Heart left ventricle (tissue), 16 donors: ENCODE measurements around the gene LHFPL2. TPM values are rescaled to one million over a fixed set of nuclear protein-coding genes. Genes with fewer than 3 reads are reported as not detected.

Experiments
- ATAC-seq, 4 donors: fragments of 200-7000 bp; cut with Tn5 transposase; one replicate each; pipeline ENCODE4 v1.9.1; 2020 to 2022; ENCODE audit warnings: moderate library complexity in 4 of 4, mild to moderate bottlenecking in 3 of 4, moderate number of reproducible peaks in 1 of 4
- DNase-seq, 5 donors: peaks; one replicate each; pipeline ENCODE4 v3.0.0-alpha.2; 2020
- H3K27ac ChIP-seq, 12 donors: fragments of 200-600 bp; sonication (generic) in 4 of 12; one replicate each; pipeline versions ENCODE4 v1.5.0 to v1.8.0; 2016 to 2022; ENCODE audit warnings: mild to moderate bottlenecking in 2 of 12
- H3K27me3 ChIP-seq, 9 donors: fragments of 200-600 bp; sonication (generic) in 2 of 9; one replicate each; pipeline versions ENCODE4 v1.5.1 to v1.8.0; 2016 to 2022; ENCODE audit warnings: mild to moderate bottlenecking in 3 of 9
- H3K36me3 ChIP-seq, 9 donors: fragments of 200-600 bp; sonication (generic) in 2 of 9; one replicate each; pipeline versions ENCODE4 v1.5.0 to v1.8.0; 2018 to 2022; ENCODE audit warnings: mild to moderate bottlenecking in 2 of 9
- H3K4me1 ChIP-seq, 12 donors: fragments of 200-600 bp; sonication (generic) in 4 of 12; one replicate each; pipeline versions ENCODE4 v1.5.0 to v1.8.0; 2016 to 2022; ENCODE audit warnings: mild to moderate bottlenecking in 3 of 12
- H3K4me3 ChIP-seq, 12 donors: fragments of 200-600 bp; sonication (generic) in 4 of 12; one replicate each; pipeline versions ENCODE4 v1.5.0 to v1.8.0; 2017 to 2022; ENCODE audit warnings: mild to moderate bottlenecking in 9 of 12, moderate library complexity in 4 of 12
- H3K9me3 ChIP-seq, 12 donors: fragments of 200-600 bp; sonication (generic) in 4 of 12; one replicate each; pipeline versions ENCODE4 v1.5.0 to v1.8.0; 2016 to 2022; ENCODE audit warnings: mild to moderate bottlenecking in 1 of 12
- CTCF ChIP-seq, 12 donors: fragments of 200-600 bp; sonication (generic) in 4 of 12; IDR thresholded peaks; one replicate each; pipeline versions ENCODE4 v1.5.0 to v1.8.0; 2018 to 2022; ENCODE audit warnings: antibody characterized with exemption in 12 of 12, mild to moderate bottlenecking in 5 of 12
- POLR2A ChIP-seq, 2 donors: fragments of 450-650 bp; IDR thresholded peaks; one replicate each; pipeline ENCODE4 v1.6.1; 2017; ENCODE audit warnings: antibody characterized with exemption in 2 of 2, mild to moderate bottlenecking in 2 of 2, moderate library complexity in 2 of 2
- WGBS, 4 donors: extraction: QIAGEN DNeasy Blood & Tissue Kit in 2 of 4; methylation state at CpG; one replicate each; pipeline versions ENCODE4 v1.1.5 to v1.1.7; 2013 to 2018; 5-methylcytosine and 5-hydroxymethylcytosine counted together
- intact Hi-C, 10 donors: fragments of 100-400 bp; cut with DNase I; formaldehyde crosslinking; loops; one replicate each; pipeline versions ENCODE4 v1.11.1 to v1.14.2; 2022
- polyA plus RNA-seq, 2 donors: library from polyadenylated mRNA; stranded (reverse); fragments of 200-250 nt; gene quantifications; one replicate each; pipeline ENCODE4 v1.2.3, GENCODE V29; 2013
- total RNA-seq, 9 donors: library from RNA; depleted of rRNA in 2 of 9; stranded (reverse); fragments of >200 nt in 2 of 9; fragmentation: NEBNext Ultra II Directional in 3 of 9; extraction: Animal tissue kit (Norgen Biotek cat#: 25700) in 3 of 9; gene quantifications; one replicate each; pipeline versions ENCODE4 v1.1.0 to v1.2.4, GENCODE V29; 2016 to 2023
- donor health status: ischemic (EF 13 %, LVEDD 7.1; RV severe dilation, severe dysfunction).
- donor health status: healthy with polysubstance abuse.
- donor health status: DM: no; HTN: yes; CAD: no.
- donor health status: DM: no; HTN: no; CAD: no.
- donor health status: ischemic (EF 25% LVEDD 6.9; RV normal size, moderate dysfunction).
- donor health status: ischemic (EF 25% LVEDD 5.7; RV mildly dilated, moderate dysfunction).
- donor health status: healthy.
- donor health status: DM: yes; HTN: yes; CAD: no.
- donor health status: ischemic (EF 35%, LVEDD 5.7; RV mildly dilated, moderate dysfunction).
- donor health status: nonischemic (EF 11% LVEDD 7.7; RV severe dilation, severe dysfunction).
- donor health status: DM: yes; HTN: yes; CAD: no.
- donor health status: PGD.
- donor health status: ischemic (EF 29% LVEDD 5.4; RV normal size, mild dysfunction).
- donor health status: nonischemic (EF 23%, LVEDD 6.1; RV moderate dilation, normal function).

Gene LHFPL2
- total and polyA plus RNA-seq, 11 donors: 1.8 to 35.6 (median 10.1) TPM

GRCh38 chr5:78483809-78484521, 164.6 kb downstream of the LHFPL2 start:
- peak; percentile 57 to 90 (median 66) for ATAC-seq
- 77 to 82% (median 80%) methylated on average over 3 of the region's 3 CpGs for WGBS, 4 donors
- peaks cover 0 to 35% (median 25%) of the 10 kb centered on the region in 9 donors for H3K36me3 ChIP-seq
- no peaks in the 10 kb centered on the region for H3K27me3 ChIP-seq
- peak overlapping the region in 1 of 12 donors; percentile 61 for H3K27ac ChIP-seq
- intact Hi-C loops: no loop called here
- TF ChIP-seq POLR2A (IDR thresholded peaks at IDR 0.05): no peak
- no peak for TF ChIP-seq CTCF (IDR thresholded peaks at IDR 0.05)
- peaks cover 0 to 58% (median 15%) of the 10 kb centered on the region in 12 donors for H3K4me1 ChIP-seq
- no peak for DNase-seq
- no peaks in the 10 kb centered on the region for H3K9me3 ChIP-seq
- H3K4me3 ChIP-seq: no peak overlapping the region

- DNase-seq (no peak), ATAC-seq (no peak)
- intact Hi-C loops: no loop called here
- WGBS, 4 donors: 86 to 99% (median 94%) methylated on average over 1 of the region's 1 CpG
- Histone ChIP-seq H3K36me3 (peaks cover 0 to 25% (median 16%) of the 10 kb centered on the region in 9 donors), H3K27me3 (no peaks in the 10 kb centered on the region), H3K27ac (no peak overlapping the region), H3K4me1 (peaks cover 0 to 51% (median 13%) of the 10 kb centered on the region in 12 donors), H3K9me3 (no peaks in the 10 kb centered on the region), H3K4me3 (no peak overlapping the region)
- TF ChIP-seq POLR2A (IDR thresholded peaks at IDR 0.05): no peak
- TF ChIP-seq CTCF (IDR thresholded peaks at IDR 0.05): no peak
These were observed 165.6 kb downstream of the LHFPL2 start for GRCh38 chr5:78482948-78483347.

- DNase-seq (no peak), ATAC-seq (no peak)
- Histone ChIP-seq H3K9me3 (no peaks in the 10 kb centered on the region), H3K27ac (no peak overlapping the region), H3K36me3 (peaks cover 0 to 33% (median 13%) of the 10 kb centered on the region in 9 donors), H3K4me1 (no peaks in the 10 kb centered on the region), H3K4me3 (no peak overlapping the region), H3K27me3 (no peaks in the 10 kb centered on the region)
- intact Hi-C loops: loop anchor here in 1 of 10 donors (5.0 kb wide), 1 partner anchor 51 kb away; no protein-coding TSS in a partner anchor
- WGBS, 4 donors: 91 to 96% (median 94%) methylated on average over 1 of the region's 1 CpG
- TF ChIP-seq POLR2A (IDR thresholded peaks at IDR 0.05): no peak
These were observed 171.8 kb downstream of the LHFPL2 start for GRCh38 chr5:78476795-78477194.

- no peak for ATAC-seq
- Histone ChIP-seq H3K27me3 (no peaks in the 10 kb centered on the region), H3K36me3 (peaks cover 0 to 25% (median 10%) of the 10 kb centered on the region in 9 donors), H3K27ac (no peak overlapping the region), H3K4me1 (no peaks in the 10 kb centered on the region), H3K4me3 (no peak overlapping the region), H3K9me3 (no peaks in the 10 kb centered on the region)
- intact Hi-C loops: loop anchor here in 1 of 10 donors (5.0 kb wide), 1 partner anchor 52 kb away; no protein-coding TSS in a partner anchor
- TF ChIP-seq POLR2A (IDR thresholded peaks at IDR 0.05): no peak
- no peak for TF ChIP-seq CTCF (IDR thresholded peaks at IDR 0.05)
- DNase-seq: no peak
- WGBS, 4 donors: 94 to 99% (median 98%) methylated on average over 3 of the region's 3 CpGs
These were observed 173.2 kb downstream of the LHFPL2 start for GRCh38 chr5:78475370-78475769.
